ENCODE results near the gene CST11.
A peak's percentile ranks its signal among the peaks of the same experiment; 100 is the strongest.

DNA sequence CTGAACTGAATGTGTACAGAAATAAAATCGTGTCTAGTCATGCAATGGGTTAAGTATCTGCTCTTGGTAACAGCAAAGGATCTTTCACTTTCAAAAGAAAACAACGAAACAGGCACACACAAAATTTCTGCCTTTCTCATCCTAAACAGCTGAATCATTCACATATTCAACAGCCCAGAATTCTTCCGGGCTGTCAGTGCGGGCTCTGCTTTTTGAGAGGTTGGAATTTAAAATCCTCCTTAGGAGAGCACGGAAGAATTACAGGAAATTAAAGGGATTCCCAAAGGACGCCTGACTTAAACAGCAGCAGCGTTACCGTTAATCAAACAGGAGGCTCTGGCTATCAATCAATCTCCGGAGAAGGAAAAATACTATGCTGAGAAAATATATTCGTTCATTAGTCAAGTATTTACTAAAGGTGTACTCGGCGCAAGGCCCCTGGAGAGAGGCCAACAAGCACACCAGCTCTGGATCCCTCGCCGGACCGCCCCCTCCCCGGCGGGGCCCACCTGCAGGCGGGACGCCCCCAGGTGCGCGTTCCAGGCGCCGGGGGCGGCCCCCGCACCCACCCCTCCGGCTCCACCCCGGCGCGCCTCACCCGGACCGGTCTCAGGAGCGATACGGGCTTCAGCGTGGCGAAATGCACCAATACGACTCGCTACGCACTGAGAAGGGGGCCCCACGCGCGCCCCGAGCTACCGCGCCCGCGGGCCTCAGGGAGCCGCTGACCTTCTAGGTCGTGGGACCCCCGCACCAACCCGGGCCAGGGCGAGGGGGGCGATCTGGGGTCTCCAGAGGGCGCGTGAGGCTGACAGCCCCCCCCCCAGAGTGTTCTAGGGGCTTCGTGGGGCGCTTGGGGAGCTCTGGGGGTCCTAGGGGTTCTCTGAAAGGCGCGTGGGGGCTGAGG is 32.4 kb downstream of the CST11 start:
- TF ChIP-seq, protein P1, sequence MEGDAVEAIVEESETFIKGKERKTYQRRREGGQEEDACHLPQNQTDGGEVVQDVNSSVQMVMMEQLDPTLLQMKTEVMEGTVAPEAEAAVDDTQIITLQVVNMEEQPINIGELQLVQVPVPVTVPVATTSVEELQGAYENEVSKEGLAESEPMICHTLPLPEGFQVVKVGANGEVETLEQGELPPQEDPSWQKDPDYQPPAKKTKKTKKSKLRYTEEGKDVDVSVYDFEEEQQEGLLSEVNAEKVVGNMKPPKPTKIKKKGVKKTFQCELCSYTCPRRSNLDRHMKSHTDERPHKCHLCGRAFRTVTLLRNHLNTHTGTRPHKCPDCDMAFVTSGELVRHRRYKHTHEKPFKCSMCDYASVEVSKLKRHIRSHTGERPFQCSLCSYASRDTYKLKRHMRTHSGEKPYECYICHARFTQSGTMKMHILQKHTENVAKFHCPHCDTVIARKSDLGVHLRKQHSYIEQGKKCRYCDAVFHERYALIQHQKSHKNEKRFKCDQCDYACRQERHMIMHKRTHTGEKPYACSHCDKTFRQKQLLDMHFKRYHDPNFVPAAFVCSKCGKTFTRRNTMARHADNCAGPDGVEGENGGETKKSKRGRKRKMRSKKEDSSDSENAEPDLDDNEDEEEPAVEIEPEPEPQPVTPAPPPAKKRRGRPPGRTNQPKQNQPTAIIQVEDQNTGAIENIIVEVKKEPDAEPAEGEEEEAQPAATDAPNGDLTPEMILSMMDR (IDR thresholded peaks at IDR 0.05) = no peak
- TF ChIP-seq POLR2A (IDR thresholded peaks at IDR 0.05) = peak in 1 of 2 donors; percentile 70
